Activated CD8-positive, alpha-beta memory T cell treated with anti-CD3 and anti-CD28 coated beads for 24 hours (primary cell): Measurements from ENCODE around the gene ASTL.

Experiments
- DNase-seq: peaks from one replicate; pipeline ENCODE4 v3.0.0-alpha.2; 2020

The ASTL gene

GRCh38 chr2:96097441-96097840, 40.9 kb downstream of the ASTL start:
- no peak for DNase-seq

DNA sequence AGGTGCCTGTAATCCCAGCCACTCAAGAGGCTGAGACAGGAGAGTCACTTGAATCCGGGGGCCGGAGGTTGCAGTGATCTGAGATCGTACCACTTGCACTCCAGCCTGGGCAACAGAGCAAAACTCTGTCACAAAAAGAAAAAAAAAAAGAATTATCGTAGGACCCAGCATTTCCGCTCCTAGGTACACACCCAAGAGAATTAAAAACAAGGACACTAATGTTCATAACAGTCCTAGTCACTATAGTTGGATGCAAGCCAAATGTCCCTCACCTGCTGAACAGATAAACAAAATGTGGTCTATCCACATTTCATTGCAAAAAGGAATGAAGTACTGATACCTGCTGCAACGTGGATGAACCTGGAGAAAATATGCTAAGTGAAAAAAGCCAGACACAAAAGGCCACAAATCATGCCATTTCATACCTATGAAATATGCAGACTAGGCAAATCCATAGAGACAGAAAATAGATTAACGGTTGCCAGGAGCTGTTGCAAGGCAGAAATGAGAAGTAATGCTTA, 43.1 kb downstream of the ASTL start:
- no peak for DNase-seq

- peak; percentile 30 for DNase-seq
These were observed 44.8 kb downstream of the ASTL start for GRCh38 chr2:96093528-96093927.

- DNase-seq: peak; percentile 30
These were observed 45.4 kb downstream of the ASTL start for GRCh38 chr2:96092951-96093350.

DNA sequence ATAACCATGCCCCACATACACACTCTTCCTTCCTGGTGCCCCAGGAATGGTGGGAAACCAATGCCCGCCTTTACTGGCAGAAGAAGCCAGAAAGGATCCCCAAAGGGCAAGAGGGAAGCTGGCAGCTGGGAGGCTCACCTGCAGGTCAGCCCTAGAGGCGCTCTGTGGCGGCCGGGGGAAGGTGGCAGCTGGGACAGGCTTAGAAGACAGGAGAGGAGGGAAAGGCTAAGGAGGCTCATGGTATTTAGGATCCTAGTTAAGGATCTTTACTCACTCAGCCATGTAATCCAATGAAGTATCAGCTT, 45.8 kb downstream of the ASTL start:
- no peak for DNase-seq

GRCh38 chr2:96091711-96092572, 46.4 kb downstream of the ASTL start:
- peak; percentile 46 for DNase-seq

DNA sequence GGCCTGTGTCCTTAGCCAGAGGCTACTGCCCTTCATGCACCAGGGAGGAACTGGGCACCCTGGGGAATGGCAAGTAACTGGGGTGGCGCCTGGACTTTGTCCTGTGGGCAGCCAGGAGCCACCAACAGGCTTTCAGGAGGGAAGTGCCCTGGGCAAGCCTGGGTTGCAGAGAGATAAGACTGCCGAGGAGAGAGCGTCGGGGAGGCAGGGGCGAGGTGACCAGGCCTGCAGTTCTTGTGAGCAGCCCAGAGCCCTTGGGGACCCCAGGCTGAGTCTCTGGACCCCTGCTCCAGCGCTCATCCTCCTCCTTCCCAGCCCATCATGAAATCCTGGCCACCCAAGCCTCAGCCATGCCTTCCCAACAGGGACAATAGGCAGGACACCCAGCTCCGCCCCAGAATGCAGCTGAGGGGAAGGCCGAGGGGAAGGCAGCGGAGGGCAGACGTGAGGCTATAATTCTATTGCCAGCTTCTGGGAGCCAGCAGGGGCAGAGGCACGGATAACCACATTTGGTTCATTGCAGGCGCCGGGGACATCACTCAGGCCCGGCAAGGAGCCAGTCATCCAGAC, 47.1 kb downstream of the ASTL start:
- no peak for DNase-seq

- peak; percentile 30 for DNase-seq
These were observed 47.9 kb downstream of the ASTL start for GRCh38 chr2:96090196-96090926.

GRCh38 chr2:96089356-96090195, 48.7 kb downstream of the ASTL start:
- DNase-seq: peak; percentile 24

DNA sequence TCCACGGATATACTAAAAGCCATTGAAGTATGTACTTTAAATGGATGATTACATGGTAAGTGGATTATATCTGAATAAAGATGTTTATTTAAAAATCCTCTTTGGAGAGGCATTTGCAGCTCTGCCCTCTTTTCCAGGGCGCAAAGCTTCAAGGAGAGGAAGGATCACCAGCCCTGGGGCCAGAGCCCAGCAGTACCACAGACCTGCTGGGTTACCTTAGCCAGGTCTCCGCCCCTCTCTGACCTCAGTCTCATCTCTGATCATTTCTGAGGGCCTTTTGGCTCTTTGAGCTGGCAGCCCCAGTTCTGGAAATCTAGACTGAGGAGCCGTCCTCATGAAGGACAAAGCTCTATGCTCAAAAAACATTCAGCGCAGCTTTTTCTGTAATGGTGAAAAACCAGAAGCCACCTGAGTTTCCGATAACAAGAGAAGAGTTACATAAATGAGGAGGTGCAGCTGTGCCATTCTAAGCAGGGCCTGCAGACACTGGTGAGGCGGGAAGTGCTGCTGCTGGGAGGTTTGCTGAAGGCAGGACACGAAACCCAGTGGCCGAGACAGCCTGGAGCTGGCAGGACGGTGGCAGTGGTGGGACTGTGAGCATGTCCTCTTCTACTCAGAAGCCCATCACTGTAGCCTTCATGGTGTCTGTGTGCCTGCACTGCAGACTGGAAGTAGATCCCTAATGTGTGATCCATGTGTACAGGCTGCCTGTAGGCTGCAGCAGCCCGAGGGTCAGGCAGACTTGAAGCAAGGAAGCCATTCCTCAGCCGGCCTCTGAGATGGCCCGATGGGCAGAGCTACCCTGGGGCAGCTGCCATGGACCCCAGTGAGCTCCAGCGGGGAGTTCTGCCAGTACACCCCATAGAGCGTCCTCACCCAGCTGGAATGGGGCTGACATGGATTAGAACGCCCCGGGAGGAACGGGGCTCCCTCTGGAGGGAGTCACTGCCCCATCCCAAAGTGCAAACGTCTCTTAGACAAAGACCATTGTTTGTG, 49.7 kb downstream of the ASTL start:
- peak; percentile 45 for DNase-seq

DNA sequence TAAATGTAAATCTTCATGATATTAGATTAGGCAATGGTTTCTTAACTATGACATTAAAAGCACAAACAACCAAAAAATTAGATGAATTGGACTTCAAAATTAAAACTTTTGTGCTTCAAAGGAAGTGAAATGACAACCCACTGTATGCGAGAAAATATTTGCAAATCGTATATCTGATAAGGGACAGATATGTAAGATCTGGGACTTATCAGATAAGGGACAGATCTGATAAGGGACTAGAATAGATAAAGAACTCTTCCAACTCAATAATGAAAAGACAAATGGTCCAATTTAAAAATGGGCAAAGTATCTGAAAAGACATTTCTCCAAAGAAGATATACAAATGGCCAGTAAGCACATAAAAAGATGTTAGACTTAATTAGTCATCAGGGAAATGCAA, 51.2 kb downstream of the ASTL start:
- no peak for DNase-seq

GRCh38 chr2:96085541-96086355, 52.6 kb downstream of the ASTL start:
- peak; percentile 43 for DNase-seq

- peak; percentile 28 for DNase-seq
These were observed 53.3 kb downstream of the ASTL start for GRCh38 chr2:96084858-96085518.

- peak; percentile 24 for DNase-seq
These were observed 54.1 kb downstream of the ASTL start for GRCh38 chr2:96083989-96084857.

DNA sequence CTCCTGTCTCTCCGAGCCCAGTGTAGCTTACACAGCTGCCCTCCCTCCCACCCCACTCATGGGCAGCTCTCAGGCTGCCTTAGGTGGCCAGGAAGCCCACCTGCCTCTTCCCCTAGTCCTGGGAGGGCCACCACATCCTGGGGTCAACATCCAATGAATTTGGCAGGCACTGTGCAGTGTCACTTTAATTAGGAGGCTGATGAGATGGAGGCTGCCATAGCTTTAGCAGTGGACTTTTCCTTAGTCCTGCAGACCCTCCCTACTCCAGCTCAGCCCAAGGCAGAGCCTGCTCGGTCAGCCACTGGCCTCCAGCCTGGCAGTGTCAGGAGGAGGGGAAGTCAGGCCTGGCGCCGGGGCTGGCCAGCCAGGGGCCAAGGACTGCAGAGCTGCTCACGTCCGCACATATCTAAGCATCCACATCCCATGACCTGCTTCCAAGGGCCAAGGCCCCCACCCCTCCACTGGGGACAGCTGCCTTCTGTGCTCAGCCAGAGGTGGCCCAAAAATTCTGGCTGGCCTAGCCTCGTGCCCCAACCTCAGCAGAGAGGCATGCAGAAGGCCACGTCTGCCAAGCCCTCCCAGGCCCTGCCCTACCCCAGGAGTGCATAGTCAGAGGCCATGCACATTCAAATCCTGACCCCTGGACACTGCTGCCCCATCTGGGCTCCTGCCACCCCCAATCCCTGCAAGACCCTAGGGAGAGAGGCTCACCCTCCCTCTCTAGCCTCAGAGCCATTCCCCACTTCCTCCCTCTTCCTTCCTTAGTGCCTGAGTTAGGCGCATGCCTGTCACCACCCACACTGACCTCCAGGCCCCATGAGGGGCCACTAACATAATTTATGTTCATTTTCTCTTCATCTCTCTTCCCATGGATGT, 55.0 kb downstream of the ASTL start:
- DNase-seq: peak; percentile 43

GRCh38 chr2:96082211-96083063, 55.9 kb downstream of the ASTL start:
- peak; percentile 42 for DNase-seq

- DNase-seq: no peak
These were observed 57.3 kb downstream of the ASTL start for GRCh38 chr2:96081042-96081441.
